Stimulated activated CD8-positive, alpha-beta memory T cell treated with anti-CD3 and anti-CD28 coated beads, Interleukin-12 subunit alpha, Interleukin-12 subunit beta, amount 100 ng/mL, for 24 hours (primary cell): Measurements from ENCODE around the gene IFIT5.
"Not testable (repeated sequence)": the region's sequence is repeated elsewhere in the genome, so short reads cannot be mapped to it uniquely, and the experiment has no call there.

Experiments used
- DNase-seq: peaks from one replicate; pipeline ENCODE4 v3.0.0-alpha.2; 2020; ENCODE audit errors: extremely low read depth

The IFIT5 gene

DNA sequence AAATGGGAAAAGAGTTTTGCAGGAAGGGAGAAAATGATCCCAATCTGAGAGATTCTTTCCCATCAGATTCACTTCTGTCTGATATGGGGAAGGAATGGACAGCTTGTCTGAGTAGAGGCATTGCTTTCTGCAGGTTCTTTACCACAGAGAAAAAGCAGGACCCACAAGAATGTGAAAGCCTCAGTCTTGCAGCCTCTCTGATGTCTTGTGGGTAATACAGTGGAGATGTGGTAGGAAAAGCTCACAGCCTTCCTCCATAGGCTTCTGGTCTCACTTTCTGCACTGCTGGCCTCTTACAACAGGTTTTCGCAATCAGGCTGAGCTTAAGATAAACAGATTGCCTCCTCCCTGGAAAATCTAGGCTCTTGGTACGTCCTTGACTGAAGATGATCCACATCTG lies 21.4 kb upstream of the IFIT5 start:
- no peak for DNase-seq

DNA sequence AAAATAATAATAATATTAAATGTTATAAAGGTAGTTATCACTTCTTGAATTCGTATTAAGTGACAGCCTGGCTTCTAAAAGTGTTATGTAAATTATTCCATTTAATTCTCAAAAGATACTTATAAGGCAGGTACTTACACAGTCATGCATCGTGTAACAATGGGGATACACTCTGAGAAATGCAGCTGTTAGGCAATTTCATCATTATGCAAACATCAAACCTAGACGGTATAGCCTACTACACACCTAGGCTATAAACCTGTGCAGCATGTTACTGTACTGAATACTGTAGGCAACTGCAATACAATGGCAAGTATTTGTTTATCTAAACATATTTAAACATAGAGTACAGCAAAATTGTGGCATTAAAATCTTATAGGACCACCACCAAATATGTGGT lies 20.5 kb upstream of the IFIT5 start:
- no peak for DNase-seq

DNA sequence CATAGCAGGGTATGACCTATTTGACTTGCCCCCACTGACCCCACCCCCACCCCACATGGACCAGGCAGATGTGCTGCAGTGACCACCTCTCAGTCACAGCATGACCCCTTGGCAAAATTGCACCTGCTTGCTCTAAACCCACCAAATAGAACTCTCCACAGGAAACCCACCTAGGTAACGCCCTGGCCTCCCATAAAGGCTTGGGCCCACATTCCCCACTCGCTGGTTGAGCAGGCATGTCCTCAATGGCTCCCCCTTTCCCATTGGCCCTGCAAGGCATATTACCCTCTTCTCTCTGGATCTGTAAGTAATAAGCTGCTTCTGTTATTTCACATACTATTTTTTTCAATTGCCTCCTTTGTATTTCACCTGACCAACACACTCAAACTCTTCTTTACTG lies 19.2 kb upstream of the IFIT5 start:
- no peak for DNase-seq

DNA sequence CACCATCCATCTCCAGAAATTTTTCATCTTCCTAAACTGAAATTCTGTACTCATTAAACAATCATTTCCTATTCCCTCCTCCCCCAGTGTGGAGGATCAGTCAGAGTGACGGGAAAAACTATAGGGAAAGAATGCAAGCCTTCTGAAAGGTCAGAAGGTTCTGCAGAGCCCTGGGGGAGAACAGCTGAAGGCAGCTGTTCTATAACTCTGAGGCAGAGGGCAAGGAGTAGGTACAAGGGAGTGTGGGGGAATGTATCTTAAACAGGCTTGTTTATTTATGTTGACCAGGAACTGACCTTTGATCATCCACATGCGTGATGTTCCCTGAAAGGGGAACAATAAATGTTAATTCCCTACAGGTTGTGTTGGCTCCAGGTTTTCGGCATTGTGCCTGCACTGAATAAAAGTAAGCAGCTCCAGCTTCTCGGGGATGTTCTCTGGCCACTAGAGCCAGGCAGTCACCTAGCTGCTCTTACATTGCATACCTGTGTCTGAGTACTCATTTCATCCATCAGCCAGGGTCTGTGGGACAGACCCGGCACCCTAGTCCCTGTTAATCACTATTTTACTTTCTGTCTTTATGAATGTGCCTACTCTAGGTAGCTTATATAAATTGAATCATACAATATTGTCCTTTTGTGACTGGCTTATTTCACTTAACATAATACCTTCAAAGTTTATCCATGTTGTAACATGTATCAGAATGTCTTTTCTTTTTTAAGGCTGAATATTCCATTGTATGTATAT lies 16.2 kb upstream of the IFIT5 start:
- DNase-seq: no peak

DNA sequence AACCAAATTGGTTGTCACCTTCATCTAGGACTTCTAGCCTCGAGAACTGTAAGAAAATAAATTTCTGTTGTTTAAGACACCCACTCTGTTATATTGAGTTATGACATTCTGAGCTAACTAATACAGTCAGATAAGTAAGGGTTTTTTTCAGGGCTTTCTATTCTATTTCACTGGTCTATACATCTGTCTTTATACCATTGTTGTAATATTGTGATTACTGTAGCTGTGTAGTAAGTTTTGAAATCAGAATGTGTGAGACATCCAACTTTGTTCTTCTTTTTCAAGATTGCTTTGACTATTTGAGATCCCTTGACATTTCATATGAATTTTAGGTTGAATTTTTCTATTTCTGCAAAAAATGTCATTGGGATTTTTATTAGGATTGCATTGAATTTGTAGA lies 14.4 kb upstream of the IFIT5 start:
- DNase-seq: no peak

DNA sequence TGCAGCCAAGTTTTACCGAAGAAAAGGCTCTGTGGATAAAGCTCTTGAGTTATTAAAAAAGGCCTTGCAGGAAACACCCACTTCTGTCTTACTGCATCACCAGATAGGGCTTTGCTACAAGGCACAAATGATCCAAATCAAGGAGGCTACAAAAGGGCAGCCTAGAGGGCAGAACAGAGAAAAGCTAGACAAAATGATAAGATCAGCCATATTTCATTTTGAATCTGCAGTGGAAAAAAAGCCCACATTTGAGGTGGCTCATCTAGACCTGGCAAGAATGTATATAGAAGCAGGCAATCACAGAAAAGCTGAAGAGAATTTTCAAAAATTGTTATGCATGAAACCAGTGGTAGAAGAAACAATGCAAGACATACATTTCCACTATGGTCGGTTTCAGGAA lies 11.3 kb upstream of the IFIT5 start:
- DNase-seq: no peak

DNA sequence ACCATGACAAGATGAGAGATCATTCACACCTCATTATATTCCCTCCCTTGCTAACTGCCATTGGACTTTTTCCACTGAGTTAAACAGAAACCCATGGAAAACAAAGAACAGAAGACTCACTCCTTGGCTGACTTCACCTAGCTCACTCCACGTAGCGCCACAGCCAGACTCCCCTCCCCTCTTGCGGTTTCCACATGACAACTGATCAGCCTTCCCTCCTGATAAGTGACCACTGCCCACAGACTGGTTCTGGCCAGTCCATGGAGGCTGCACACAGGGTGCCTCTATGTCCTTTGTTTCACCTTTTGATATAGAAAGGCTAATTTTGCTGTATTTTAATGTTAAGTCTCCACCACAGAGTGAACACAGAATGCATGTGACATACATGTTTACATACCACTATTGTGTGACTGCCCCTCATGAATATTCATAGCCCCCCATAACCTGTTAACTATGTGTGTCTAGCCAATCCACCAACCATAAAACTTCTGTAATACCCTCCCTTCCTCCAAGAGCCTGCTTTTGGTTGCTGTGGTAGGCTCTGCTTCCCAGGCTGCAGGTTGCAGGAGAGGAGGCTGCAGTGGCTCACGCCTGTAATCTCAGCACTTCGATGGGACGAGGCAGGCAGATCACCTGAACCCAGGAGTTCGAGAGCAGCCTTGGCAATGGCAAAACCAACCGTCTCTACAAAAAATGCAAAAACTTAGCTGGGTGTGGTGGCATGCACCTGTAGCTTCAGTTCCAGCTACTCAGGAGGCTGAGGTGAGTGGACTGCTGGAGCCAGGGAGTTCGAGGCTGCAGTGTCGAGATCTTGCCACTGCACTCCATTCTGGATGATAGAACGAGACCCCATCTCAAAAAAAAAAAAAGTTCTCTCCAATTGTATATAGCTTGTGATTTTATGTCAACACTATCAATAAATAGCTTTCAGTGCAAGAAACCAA lies 10.0 kb upstream of the IFIT5 start:
- DNase-seq: no peak

DNA sequence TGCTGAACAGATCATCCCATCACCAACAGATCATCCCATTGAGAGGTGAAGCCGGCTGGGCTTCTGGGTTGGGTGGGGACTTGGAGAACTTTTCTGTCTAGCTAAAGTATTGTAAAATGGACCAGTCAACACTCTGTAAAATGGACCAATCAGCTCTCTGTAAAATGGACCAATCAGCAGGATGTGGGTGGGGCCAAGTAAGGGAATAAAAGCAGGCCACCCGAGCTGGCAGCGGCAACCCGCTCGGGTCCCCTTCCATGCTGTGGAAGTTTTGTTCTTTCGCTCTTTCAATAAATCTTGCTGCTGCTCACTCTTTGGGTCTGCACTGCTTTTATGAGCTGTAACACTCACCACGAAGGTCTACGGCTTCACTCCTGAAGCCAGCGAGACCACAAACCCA lies 8.2 kb upstream of the IFIT5 start:
- not testable (repeated sequence) for DNase-seq

DNA sequence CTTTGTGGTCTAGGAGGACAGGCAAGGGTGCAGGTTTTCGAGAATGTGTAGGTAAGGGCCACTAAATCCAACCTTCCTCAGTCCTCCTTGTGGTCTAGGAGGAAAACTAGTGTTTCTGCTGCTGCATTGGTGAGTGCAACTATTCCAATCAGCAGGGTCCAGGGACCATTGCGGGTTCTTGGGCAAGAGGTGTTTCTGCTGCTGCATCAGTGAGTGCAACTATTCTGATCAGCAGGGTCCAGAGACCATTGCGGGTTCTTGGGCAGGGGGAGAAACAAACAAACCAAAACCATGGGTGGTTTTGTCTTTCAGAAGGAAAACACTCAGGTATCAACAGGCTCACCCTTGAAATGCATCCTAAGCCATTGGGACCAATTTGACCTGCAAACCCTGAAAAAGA lies 6.6 kb upstream of the IFIT5 start:
- not testable (repeated sequence) for DNase-seq

DNA sequence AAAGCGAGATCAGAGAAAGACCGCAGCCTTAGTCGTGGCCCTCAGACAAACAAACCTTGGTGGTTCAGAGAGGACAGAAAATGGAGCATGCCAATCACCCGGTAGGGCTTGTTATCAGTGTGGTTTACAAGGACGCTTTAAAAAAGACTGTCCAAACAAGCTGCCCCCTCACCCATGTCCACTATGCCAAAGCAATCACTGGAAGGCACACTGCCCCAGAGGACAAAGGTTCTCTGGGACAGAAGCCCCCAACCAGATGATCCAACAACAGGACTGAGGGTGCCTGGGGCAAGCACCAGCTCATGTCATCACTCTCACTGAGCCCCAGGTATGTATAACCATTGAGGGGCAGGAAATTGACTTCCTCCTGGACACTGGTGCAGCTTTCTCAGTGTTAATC lies 5.1 kb upstream of the IFIT5 start:
- DNase-seq: not testable (repeated sequence)

DNA sequence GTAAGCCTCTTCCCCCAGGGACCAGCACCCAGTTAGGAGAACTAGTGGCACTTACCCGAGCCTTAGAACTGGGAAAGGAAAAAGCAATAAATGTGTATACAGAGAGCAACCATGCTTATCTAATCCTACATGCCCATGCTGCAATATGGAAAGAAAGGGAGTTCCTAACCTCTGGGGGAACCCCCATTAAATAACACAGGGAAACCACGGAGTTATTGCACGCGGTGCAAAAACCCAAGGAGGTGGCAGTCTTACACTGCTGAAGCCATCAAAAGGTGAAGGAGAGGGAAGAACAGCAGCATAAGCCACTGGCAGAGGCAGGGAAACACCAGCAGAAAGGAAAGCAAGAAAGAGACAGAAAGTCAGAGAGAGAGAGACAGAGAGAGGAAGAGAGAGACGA lies 3.8 kb upstream of the IFIT5 start:
- DNase-seq: not testable (repeated sequence)

DNA sequence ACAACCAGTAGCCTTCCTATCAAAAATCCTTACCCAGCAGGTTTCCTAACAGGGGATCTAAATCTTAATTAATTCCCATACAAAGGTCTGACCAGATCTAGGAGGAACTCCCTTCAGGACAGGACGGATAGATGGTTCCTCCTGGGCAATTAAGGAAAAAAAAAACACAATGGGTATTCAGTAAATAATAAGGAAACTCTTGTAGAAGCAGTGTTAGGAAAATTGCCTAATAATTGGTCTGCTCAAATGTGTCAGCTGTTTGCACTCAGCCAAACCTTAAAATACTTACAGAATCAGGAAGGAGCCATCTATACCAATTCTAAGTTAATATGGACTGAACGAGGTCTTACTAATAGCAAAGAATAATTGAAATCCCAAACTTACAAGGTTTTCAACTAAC lies 3.2 kb upstream of the IFIT5 start:
- not testable (repeated sequence) for DNase-seq

DNA sequence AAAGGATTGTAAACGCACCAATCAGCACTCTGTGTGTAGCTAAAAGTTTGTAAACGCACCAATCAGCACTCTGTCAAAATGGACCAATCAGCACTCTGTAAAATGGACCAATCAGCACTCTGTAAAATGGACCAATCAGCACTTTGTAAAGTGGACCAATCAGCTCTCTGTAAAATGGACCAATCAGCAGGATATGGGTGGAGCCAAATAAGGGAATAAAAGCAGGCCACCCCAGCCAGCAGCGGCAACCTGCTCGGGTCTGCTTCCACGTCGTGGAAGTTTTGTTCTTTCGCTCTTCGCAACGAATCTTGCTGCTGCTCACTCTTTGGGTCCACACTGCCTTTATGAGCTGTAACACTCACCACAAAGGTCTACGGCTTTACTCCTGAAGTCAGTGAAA lies 2.1 kb upstream of the IFIT5 start:
- DNase-seq: not testable (repeated sequence)

DNA sequence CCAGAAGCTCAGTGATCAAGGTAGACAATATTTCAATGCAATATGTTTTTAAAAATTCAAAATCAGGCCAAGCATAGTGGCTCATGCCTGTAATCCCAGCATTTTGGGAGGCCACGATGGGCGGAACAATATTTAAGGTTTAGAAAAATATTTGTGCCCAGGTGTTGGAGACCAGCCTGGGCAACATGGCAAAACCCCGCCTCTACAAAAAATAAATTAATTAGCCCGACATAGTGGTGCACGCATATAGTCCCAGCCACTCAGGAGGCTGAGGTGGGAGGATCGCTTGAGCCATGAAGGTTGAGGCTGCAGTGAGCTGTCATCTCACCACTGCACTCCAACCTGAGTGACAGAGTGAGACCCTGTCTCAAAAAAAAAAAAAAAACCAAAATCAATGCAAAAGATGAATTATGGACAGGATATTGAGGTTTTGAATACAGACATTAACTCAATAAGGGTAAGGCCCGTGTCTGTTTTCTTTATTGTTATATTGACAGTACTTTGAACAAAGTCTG lies 913 bp upstream of the IFIT5 start:
- DNase-seq: no peak

DNA sequence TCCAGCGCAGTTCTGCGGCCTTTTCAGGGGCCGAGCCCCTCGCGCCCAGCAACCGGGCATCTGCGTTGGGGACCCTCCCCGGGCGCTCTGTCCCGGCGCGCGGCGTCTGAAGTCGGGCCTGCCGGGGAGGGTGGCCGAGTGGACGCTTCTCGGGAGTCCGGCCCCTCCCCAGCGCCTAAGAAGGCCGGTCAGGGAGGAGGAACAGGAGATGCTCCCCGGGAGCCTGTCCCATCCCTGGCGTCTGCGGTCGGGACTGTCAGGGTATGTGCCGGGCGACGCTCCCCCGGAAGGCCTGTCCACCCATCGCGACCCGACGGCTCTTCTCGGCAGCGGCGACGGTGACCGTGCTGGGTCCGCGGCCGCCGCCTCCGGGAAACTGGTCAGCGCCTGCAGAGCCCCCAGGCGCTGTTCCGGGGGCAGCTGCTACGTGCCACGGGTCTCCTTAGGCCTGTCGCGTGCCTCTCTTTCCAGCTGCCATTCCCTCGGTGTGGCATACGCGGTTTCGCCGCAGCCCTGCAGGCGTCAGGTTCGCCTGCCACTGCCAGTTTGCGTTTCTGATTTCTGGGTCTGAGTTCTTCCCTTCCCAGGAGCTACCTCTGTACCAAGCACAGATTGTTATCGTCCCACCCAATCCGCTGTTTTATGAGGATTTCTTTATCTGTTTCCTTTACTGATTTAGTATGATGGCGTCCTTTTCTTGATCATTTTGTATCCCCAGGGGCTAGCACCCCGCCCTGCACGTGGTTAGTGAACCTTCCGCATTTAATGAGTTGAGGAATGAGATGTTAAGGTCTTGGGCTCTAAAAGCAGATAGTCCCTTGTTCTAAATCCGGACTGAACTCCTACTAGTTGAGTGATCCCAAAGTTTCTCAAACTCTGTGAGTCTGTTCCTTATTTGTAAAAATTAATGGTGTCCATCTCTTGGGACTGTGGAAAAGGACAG lies 782 bp downstream of the IFIT5 start:
- DNase-seq: no peak

DNA sequence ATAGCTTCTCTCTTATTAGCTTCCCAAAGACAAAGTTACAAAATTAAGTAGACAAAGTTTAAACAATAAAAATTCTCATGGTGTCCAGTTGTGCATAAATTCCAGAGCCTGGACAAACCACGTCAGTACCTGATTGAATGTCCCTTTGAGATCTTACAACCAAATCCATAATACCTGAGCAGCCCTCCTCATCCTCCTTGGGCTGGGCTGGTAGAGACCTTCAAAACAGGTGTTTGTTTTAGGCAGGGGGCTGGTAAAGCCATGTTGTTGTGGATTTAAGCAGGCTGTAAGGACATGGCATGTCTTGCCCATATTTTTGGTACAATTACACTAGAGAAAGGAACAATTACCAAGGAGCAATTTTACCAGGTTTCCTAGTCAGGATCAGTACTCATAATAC lies 2.1 kb downstream of the IFIT5 start:
- DNase-seq: no peak

DNA sequence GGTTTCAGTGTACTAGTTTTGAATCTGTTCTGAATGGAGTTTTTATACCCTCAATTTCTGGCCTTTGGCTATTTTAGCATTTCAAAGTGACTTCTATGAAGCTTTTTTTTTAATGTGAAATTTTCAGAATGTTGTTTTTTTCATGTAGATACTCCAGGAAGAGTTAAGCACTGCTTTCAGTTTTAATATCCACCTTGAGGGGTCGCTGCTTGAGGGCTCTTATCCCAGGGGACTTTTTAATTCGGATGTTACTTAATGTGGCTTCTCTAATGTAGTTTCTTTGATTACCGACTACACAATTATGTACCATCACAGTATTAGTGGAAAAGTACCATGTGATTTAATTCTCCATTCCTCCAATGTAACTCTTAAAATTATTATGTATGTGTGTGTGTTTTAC lies 5.2 kb downstream of the IFIT5 start:
- no peak for DNase-seq

DNA sequence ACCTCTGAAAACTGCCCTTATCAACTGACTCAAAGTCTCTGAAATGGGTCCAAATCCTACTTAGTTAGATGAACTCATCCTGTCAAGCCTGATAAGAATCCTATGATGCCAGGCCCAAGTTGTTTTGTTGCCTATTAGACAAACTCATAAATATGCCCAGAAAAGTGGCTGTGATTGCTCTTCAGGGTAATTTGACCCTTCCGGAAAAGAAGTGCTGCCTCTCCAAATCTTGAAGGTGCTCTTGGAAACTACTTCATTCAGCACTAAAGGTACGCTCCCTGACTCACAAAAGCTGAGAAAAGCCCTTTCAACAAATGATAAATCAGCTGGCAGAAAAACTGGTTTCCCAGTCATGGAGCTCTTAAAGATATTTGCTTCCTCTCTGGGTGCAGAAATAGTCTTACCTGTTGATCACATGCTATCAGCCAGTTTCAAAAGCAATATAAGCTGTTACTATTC lies 6.7 kb downstream of the IFIT5 start:
- DNase-seq: no peak

DNA sequence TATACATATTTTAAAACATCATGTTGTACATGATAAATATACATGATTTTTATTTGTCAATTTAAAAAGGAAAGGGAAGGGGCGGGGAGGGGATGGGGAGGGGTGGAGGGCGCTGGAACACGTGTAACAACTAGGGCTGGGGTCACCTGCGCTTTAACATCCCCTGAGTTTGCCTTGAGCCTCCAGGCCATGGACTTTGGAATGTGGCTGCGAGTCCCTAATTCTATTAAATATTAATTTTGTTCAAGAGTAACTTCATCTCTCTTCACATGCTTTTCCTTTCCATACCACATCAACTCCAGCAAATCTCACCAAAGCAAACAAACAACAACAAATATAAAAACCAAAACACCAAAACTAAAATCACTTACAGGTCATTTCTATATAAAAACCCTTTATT lies 10.6 kb downstream of the IFIT5 start:
- DNase-seq: no peak

DNA sequence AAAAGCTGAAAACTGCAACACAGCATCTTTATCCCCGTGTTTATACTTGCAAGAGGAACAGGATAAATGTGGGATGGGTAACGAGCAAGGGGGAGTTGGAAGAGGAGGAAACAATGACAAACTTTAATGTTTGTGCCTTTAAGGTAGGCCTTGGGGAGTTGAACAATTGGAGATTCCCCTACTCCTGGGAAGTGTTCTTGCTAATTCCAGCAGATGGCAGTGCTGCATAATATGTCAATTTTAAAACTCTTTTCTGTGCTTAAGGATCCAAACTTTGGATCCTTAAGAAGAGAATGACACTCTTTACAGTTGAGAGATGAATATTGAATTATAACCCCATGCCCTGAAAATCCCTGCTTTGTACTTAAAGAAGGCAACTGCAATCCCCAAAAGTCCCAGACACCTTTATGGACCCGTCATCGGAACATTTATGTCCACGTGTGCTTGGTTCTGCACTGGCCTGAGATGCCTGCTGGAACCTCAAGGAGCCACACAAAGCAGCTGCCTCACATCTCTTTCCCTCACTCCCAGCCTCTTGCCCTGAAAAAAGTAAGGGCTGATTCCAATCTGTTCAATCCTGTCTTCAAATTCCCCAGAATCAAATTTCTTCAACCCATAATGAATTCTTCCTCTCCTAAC lies 12.0 kb downstream of the IFIT5 start:
- no peak for DNase-seq

DNA sequence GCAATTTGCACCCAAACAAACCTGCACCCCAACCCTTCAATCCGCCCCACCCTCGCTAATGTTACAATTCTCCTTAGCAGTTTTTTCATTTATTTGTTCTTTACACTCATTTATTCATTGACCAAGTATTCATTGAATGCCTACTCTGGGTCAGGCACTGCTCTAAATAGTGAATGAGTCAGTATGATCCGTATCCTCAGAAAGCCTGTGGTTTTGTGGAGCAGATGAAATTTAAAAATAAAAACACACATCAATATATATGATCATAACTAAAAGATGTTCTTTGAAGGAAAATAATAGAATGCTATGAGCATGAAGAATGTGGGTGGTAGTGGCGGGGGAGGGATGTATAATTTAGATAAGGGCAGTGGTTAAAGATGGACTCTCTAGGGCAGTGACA lies 13.3 kb downstream of the IFIT5 start:
- DNase-seq: no peak
